Measurements from ENCODE around the gene CYP21A2. TPM values are rescaled to one million over a fixed set of nuclear protein-coding genes. Genes with fewer than 3 reads are reported as not detected.

The CYP21A2 gene
- total and polyA plus RNA-seq, 2 of the 8 experiments (the other 6 are each of a cell fraction or from before 2014, with no cell fraction given), result 0.22 to 0.23 TPM

DNA sequence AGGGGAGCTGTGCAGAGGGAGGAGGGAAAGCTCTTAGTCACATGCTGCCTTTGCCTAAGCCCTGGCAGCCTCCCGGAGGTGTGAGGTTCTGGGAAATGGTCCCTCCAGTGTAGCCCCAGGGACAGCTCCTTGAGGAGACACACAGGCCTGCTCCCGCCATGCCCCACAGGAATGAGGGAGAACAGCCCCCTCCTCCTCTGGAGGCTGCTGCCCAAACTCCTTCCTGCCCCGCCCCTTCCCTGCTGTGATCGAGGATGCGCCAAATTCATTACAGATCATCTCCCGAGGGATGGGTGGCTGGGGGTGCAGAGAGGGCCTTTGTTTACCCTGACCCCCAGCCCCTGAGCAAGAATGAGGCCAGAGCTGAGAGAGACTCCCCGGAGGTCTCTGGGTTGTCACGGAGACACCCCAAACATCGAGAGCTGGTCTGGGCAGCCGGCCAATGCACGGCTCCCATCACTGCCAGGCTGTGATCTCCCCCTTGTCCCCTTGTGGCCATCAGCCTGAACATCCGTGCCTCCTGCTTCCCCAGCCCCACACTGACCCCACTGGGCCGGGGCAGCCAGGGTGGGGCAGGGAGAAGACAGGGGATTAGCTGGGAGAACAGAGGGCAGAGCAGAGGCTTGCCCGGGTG lies 8.4 kb downstream of the CYP21A2 start:
- ChIA-PET CTCF (ENCODE audit: partially characterized antibody) (interaction anchor here (1.1 to 4.9 kb wide), 16 partner anchors 9 to 274 kb away, joined by 3 to 38 read pairs (median 10); partner anchors contain the start of genes CFB, CYP21A2 and DXO), POLR2A (ENCODE audit: partially characterized antibody) (interaction anchor here (0.7 to 3.1 kb wide), 6 partner anchors 12 to 80 kb away, joined by 3 to 14 read pairs (median 4); partner anchors contain the start of gene DXO)
- Histone ChIP-seq H3K9me3 (ENCODE audit: insufficient read depth in 2 of 2, low read depth in 1 of 2, low read length in 1 of 2) (no peaks in the 10 kb centered on the region), H3K27ac (ENCODE audit: low read depth, low read length) (peak overlapping the region; percentile 61), H2BK120ac (replicated peaks; ENCODE audit: low read depth, low read length) (no peak overlapping the region), H2AK5ac (ENCODE audit: low read depth, low read length) (0 out of 2 replicates have a peak overlapping the region, but pooled peaks have one; percentile 39), H3K56ac (replicated peaks; ENCODE audit: insufficient read length, low read depth, low read length) (no peak overlapping the region), H3K23ac (ENCODE audit: insufficient read length) (no peak overlapping the region), H3K18ac (ENCODE audit: extremely low read depth, low read length) (peak overlapping the region; percentile 78; the same call in 1 of the 2 replicates), H3K4me1 (replicated peaks in 1 of 4; ENCODE audit: control insufficient read depth in 3 of 4, insufficient read depth in 4 of 4, low read length in 3 of 4) (peaks cover 0 to 7% (median 4%) of the 10 kb centered on the region in 4 experiments; a peak in 4 of 7 replicates), H4K20me1 (replicated peaks in 1 of 2; ENCODE audit: control insufficient read depth in 1 of 2, insufficient read depth in 2 of 2, low read length in 2 of 2) (no peaks in the 10 kb centered on the region), H2BK12ac (ENCODE audit: low read depth, low read length) (no peak overlapping the region), H3K9ac (replicated peaks in 1 of 4; ENCODE audit: extremely low read depth in 1 of 4, low read depth in 3 of 4, low read length in 3 of 4) (no peak overlapping the region), H3K4me3 (ENCODE audit: extremely low read depth in 1 of 4, insufficient read depth in 2 of 4, low read depth in 3 of 4, low read length in 4 of 4) (no peak overlapping the region), H3K27me3 (replicated peaks in 1 of 4; ENCODE audit: control insufficient read depth in 3 of 4, extremely low read depth in 1 of 4, insufficient read depth in 3 of 4, low read length in 3 of 4) (no peaks in the 10 kb centered on the region), H3K14ac (ENCODE audit: insufficient read length) (no peak overlapping the region), H2AFZ (ENCODE audit: low read length) (no peak overlapping the region), H2BK20ac (ENCODE audit: low read length) (no peak overlapping the region), H3K79me1 (ENCODE audit: low read depth, low read length) (no peaks in the 10 kb centered on the region), H2BK15ac (ENCODE audit: low read length) (no peak overlapping the region), H3K36me3 (ENCODE audit: control insufficient read depth in 2 of 4, insufficient read depth in 4 of 4, low read length in 3 of 4) (no peaks in the 10 kb centered on the region), H4K8ac (ENCODE audit: extremely low read depth, insufficient read depth, low read length) (no peak overlapping the region; the same call in none of the 2 replicates), H2BK5ac (ENCODE audit: low read depth, low read length) (peak overlapping the region; percentile 52; the same call in 1 of the 2 replicates), H4K91ac (replicated peaks; ENCODE audit: insufficient read length, low read length) (no peak overlapping the region), H3K23me2 (ENCODE audit: low read depth, low read length) (no peaks in the 10 kb centered on the region), H3K4me2 (ENCODE audit: insufficient read depth in 1 of 2, low read depth in 2 of 2, low read length in 2 of 2) (no peak overlapping the region), H4K5ac (ENCODE audit: insufficient read length, low read depth, low read length) (no peak overlapping the region), H3K4ac (replicated peaks; ENCODE audit: insufficient read length, low read depth, low read length) (no peak overlapping the region), H3K79me2 (ENCODE audit: control insufficient read depth in 1 of 2, insufficient read depth in 2 of 2, low read length in 2 of 2) (no peaks in the 10 kb centered on the region)
- peak in 1 of 2 experiments; percentile 60 for DNase-seq (ENCODE audit: low read depth in 1 of 2, low spot score in 2 of 2)
- peak; percentile 71 for TF ChIP-seq E2F6 (IDR thresholded peaks at IDR 0.05)
- TF ChIP-seq RFX5 (IDR thresholded peaks at IDR 0.05; ENCODE audit: borderline replicate concordance, low read depth, low read length), result no peak
- peak in 2 of 3 experiments; percentile 13 to 18; a peak in 2 of 4 replicates for TF ChIP-seq CTCF (IDR thresholded peaks at IDR 0.05; ENCODE audit: control extremely low read depth in 1 of 3, insufficient read depth in 1 of 3, low read depth in 1 of 3, low read length in 3 of 3)
- TF ChIP-seq CBX5 (IDR thresholded peaks at IDR 0.05; ENCODE audit: low read depth, low read length), result no peak
- no peak for TF ChIP-seq ASH2L (IDR thresholded peaks at IDR 0.05; ENCODE audit: low read length)
- FAIRE-seq, result no peak
- WGBS, 2 experiments (ENCODE audit: extremely low coverage in 1 of 2, insufficient coverage in 1 of 2, insufficient read length in 1 of 2, insufficient replicate concordance in 2 of 2, low coverage in 1 of 2, low lambda C conversion rate in 2 of 2, missing lambda C conversion rate in 1 of 2), result 88% methylated on average over 9 of the region's 14 CpGs; no CpG with 5 or more reads in 1 of the 2 experiments
